HG03066 (cell line): ENCODE results near the gene FOXE1.

ENCODE experiments used
- ATAC-seq: cut with Tn5 transposase; IDR thresholded peaks from one replicate; pipeline ENCODE4 v1.9.1; 2021; ENCODE audit warnings: low read depth; ENCODE audit not compliant: unreplicated experiment

FOXE1 gene

DNA sequence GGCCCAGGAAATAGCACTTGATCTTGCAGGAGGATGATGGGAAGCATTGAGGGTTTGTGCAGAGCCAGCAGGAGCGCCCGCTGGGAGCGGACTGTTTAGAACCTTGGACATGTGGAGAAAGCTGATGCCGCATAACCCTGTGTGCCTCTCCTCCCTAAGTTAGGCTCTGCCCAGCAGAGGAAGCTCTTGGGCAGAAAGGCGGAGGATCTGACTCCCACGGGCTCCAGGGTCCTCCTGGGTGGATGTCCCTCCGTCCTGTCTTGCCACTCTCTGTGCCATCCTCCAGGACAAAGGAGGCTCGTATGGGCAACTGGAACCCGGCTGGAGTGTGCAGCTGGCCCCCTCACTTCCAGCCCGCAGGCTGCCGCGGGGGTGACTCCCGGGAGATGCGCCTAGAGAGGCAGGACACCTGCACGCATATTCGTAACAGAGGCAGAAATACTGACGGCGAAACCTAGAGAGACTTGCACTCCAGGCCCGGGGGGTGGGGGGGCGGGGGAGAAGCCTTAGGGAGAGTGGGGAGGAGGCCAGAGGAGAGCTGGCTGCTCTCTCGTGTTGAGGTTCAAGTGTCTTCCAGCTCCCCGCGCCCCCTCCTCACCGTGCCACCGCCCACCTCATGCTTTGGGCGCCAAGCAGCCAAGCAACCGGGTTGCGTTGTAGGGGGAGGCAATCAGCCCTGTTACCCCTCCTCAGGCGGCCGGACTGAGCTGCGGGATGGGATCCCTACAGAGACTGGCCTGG is 5.4 kb upstream of the FOXE1 start:
- ATAC-seq = no peak

DNA sequence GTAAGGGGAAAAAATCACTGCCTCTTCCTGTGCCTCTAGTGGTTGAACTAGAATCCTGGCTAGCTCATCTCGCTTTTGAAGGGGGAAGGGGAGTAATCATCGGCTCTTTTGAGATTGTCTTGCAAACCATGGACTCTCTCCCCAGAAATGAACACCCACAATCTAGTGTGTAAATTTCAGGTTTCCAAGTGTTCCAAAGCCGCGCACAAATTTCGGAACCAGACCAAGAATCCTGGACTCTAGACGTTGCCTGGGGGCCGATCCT is 4.9 kb upstream of the FOXE1 start:
- no peak for ATAC-seq

DNA sequence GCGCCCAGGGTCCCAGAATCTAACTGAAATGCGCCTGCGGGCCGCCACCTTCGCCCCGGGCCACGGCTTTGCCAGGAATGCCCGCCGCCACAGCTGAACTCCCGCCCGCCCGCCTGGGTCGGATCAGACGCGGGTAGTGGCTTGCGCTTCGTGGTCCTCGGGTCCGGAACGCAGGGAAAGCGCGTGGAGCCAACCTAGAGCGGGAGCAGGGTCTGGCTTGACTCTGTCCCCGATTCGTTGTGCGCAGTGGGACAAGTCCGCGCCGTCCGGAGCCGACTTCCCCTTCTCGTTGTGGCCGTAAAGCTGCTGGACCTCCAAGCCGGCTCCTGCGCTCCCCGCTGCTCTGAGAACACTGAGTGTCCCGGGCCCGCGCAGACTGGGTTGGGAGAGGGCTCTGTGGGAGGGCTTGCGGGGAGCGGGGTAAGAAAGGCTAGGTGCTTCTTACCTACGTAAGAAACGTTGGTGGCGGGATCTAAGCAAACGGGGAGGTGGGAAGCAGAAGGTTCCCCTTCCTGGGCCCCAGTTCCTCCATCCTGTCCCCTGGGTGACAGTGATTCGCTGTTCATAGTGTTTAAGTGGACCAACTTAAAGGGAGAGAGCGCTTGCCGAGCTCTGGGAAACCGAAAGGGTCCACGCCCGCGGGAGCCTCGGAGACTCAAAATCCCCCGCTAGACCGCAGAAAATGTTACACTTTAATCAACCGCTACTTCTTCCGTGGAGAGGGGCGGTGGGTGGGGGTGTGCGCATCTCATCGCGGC is 4.4 kb upstream of the FOXE1 start:
- no peak for ATAC-seq

- no peak for ATAC-seq
These were observed 3.0 kb upstream of the FOXE1 start for GRCh38 chr9:97849980-97850379.

DNA sequence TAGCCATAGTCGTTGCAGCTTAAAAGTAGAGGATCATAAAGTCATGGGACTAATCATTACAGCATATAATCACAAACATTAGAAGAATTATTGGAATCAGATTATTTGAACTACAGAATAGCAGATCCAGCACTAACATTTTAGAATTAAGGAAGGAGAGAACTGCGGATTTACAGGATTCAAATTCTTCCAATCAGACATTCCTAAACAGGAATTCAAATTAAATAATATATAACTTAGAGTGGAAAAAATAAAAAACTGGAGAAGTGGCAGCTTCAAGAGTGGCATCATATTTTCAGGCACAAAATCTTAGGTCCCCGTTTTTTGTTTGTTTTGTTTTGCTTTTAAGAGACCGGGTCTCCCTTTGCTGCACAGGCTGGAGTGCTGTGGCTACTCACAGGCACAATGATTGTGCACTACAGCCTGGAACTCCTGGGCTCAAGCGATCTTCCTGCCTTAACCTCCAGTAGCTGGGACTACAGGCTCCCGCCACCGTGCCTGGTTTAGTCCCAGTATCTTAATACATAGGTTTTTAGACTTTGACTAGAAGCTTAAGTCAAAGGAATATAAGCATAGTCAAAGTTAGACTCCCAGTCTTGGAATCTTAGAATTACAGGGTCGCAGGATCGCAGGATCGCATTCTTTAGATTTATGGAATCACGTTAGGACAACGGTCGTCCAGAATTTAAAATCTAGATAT is 2.1 kb upstream of the FOXE1 start:
- no peak for ATAC-seq

- ATAC-seq = no peak
These were observed 1.6 kb upstream of the FOXE1 start for GRCh38 chr9:97851446-97851883.

GRCh38 chr9:97852001-97852398 is 1.0 kb upstream of the FOXE1 start:
- ATAC-seq = no peak

GRCh38 chr9:97852399-97853055 is 499 bp upstream of the FOXE1 start:
- ATAC-seq = no peak

- ATAC-seq = no peak
These were observed 1.0 kb downstream of the FOXE1 start for GRCh38 chr9:97853844-97854695.

DNA sequence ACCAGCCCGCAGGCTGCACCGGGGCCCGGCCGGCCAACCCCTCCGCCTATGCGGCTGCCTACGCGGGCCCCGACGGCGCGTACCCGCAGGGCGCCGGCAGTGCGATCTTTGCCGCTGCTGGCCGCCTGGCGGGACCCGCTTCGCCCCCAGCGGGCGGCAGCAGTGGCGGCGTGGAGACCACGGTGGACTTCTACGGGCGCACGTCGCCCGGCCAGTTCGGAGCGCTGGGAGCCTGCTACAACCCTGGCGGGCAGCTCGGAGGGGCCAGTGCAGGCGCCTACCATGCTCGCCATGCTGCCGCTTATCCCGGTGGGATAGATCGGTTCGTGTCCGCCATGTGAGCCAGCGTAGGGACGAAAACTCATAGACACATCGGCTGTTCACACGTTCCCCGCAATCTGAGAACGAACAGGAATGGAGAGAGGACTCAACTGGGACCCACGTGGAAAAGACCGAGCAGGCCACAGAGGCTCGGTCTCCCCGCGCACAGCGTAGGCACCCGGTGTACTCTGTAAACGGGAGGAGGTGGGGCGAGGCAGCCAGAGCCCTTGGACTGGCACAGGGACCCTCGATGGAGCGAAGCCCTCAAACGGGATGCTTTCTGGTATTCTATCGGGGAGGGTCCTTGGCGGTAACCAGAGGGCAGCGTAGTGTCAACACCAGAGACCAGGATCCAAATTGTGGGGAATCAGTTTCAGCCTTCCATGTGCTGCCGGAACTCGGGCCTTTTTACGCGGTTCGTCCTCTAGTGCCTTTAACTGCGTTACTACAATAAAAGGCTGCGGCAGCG is 1.9 kb downstream of the FOXE1 start:
- ATAC-seq = no peak

DNA sequence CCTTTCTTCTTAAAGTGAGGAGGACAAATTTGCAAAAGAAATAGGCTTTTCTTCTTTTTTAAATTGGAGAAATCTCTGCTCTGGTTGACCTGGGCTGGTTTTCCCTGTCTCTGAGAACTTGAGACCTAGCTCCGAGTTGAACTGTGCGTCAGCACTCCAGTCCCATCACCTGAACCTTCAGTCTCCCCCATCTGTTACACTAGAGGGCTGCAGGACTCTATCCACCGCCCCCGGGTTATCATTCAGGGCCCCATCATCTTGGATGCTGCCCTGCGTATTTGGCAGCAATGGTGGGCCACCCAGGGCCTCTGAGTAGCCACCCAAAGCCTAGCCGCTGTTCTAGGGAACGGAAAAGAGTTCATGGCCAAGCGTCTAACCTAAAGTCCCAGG is 2.5 kb downstream of the FOXE1 start:
- no peak for ATAC-seq

DNA sequence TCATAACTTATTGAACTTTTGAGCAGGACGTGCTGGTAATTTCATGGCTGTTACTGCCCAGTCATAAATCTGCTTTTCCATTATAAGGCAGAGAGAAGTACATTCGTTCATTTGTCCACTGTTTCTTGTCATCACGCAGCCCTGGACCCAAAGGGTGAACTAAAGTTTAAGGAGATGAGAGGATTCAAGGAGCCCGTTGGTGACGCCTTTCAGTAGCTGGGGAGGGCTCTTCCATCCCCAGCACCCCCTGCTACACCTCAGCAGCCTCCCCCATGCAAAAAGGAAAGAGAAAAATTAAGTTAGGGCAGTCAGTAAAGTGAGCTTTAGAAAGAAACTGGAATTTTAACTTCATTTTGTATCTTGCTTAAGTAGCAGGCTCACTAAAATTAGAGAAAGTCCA is 2.9 kb downstream of the FOXE1 start:
- no peak for ATAC-seq

DNA sequence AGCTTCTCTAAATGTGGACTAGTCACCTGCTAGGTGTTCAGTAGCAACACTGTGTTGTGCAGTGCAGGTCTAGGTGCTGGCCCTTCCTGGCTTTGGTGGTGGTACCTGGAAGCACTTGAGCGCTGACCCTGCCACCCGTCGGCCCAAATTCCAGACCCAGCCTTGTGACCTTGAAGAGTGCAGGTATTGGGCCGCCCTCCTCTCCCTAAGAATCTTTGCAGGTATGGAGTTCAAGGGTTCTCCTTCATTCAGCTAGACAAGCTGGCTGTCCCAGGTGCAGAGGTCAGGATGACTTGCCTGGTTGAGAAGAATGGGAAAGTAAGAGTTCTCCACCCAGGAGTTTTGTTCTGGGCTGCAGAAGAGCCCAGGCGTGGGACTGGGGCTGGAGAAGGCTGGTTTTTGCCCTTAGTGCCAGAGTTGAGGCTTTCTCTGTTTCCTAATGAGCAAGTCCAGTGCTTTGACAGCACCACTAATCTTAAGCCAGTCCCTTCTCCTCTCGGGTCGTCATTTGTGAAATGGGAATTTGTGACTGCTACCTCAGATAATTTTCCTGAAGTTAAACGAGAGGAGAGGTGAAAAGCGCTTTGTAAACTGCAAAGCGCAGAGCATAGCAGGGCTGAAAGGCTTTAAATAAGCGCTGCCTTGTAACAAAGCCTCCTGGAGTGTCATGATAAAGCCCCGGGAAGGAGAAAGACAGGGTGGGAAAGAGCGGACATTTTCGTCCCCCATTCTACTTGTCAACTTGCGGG is 4.0 kb downstream of the FOXE1 start:
- ATAC-seq = no peak

GRCh38 chr9:97857606-97858392 is 4.8 kb downstream of the FOXE1 start:
- ATAC-seq = no peak

DNA sequence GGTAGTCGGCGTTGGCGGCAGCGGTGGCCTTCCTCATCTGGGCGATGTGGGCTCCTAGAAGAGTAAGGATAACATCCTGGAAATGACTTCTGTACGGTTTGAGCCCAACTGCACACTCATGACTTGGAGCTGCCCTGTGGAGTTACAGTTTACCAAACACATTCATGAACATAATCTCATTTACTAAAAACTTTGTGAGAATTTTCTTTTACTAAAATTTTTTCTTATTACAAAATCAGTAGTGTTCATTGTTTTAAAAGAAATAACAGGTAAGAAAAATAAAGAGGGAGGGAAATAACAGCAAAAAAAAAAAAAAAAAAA is 5.3 kb downstream of the FOXE1 start:
- ATAC-seq = no peak

DNA sequence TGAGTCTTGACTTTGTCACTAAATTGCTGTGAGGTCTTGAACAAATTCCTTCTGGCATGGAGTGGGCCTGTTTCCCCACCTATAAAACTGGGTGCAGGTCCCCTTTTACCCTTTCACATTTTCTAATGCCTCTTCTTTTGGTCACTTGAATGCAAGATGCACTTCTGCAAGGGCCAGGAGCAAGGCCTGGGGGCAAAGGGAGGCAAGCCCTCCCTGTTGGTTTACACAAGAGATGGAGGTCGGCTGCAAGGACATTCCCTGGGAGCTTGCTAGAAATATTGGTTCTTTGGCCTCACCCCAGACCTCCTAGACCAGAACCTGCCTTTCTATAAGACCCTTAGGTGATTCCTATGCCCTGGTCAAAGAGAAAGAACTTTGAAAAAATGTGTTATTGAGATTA is 5.8 kb downstream of the FOXE1 start:
- ATAC-seq = no peak

GRCh38 chr9:97859346-97859745 is 6.3 kb downstream of the FOXE1 start:
- ATAC-seq = no peak

DNA sequence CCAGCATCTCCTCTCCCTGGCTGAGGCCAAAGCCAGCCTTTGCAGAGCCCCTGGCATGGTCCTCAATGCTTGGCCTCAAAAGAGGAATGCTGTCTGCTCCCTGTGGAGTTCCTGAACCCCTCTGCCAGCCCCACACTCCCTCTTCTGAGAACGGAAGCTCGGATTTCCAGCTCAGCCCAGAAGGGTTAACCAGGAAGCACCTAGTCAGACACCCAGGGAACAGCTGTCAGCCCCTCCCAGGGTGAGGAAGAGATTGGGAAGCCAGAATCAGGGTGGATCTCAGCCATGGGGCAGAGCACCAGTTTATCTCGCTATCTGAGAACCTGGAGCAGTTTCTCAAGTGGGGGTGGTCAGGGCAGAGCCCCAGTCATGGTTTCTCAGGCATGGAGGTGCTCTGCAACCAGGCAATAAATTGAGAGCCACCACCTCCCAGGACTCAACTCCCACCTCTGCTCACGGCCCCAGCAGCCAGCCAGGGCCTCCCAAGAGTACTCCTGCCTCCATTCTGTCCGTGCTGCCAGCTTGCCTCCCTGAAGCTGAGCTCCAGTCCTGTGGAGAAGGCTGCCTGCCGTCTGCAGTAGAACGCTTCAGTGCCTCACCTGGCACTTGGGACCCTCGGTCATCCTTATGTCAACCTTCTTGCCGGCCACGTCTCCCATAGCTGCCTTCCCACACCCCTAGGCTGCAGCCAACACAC is 7.6 kb downstream of the FOXE1 start:
- no peak for ATAC-seq
